T47D (cell line): ENCODE results near the gene SNRK.

ENCODE experiments used
- DNase-seq, 2 experiments: peaks; one replicate each; pipeline versions ENCODE4 v3.0.0 to v3.0.0-alpha.2; 2011 to 2012; ENCODE audit warnings: low read depth in 1 of 2, low spot score in 1 of 2
- JUND ChIP-seq: IDR thresholded peaks from 2 replicates; pipeline ENCODE4 v1.6.1; 2012; ENCODE audit warnings: low read depth
- in situ Hi-C: cut with HindIII; loops from 2 replicates; pipeline ENCODE4 v1.10.0; 2016; ENCODE audit warnings: low sequenced_read_pairs, low pct_unique_long_range_greater_than_20kb

SNRK gene

GRCh38 chr3:43286115-43286840 lies at the start of gene SNRK:
TSS of gene SNRK (plus strand) at chr3:43286540. CDS start at chr3:43303204, 16,664 bp downstream.
- DNase-seq: peak; percentile 90 to 97
- no peak for TF ChIP-seq JUND
- in situ Hi-C loops: no loop called here

GRCh38 chr3:43238801-43239200 lies 47.5 kb upstream of the SNRK start:
- TF ChIP-seq JUND: no peak
- no peak for DNase-seq

GRCh38 chr3:43239755-43240154 lies 46.6 kb upstream of the SNRK start:
- TF ChIP-seq JUND: no peak
- in situ Hi-C loops: no loop called here
- DNase-seq: no peak

More at GRCh38 chr3:43238801-43239200, 47.5 kb upstream of the SNRK start:
- in situ Hi-C loops: no loop called here

GRCh38 chr3:43243590-43244587 lies 42.5 kb upstream of the SNRK start:
- no peak for TF ChIP-seq JUND
- in situ Hi-C loops: no loop called here
- no peak for DNase-seq

GRCh38 chr3:43244694-43245093 lies 41.6 kb upstream of the SNRK start:
- no peak for TF ChIP-seq JUND
- in situ Hi-C loops: no loop called here

GRCh38 chr3:43246976-43247375 lies 39.4 kb upstream of the SNRK start:
- TF ChIP-seq JUND: no peak
- in situ Hi-C loops: no loop called here
- DNase-seq: no peak

More at GRCh38 chr3:43244694-43245093, 41.6 kb upstream of the SNRK start:
- DNase-seq: no peak

GRCh38 chr3:43247561-43248184 lies 38.7 kb upstream of the SNRK start:
- TF ChIP-seq JUND: no peak
- in situ Hi-C loops: no loop called here

GRCh38 chr3:43248185-43248583 lies 38.2 kb upstream of the SNRK start:
- TF ChIP-seq JUND: no peak
- in situ Hi-C loops: no loop called here
- no peak for DNase-seq

More at GRCh38 chr3:43247561-43248184, 38.7 kb upstream of the SNRK start:
- no peak for DNase-seq

- in situ Hi-C loops: no loop called here
- DNase-seq: no peak
- no peak for TF ChIP-seq JUND
Observed at GRCh38 chr3:43248973-43249372, 37.4 kb upstream of the SNRK start.

GRCh38 chr3:43249405-43249804 lies 36.9 kb upstream of the SNRK start:
- no peak for DNase-seq
- in situ Hi-C loops: no loop called here
- no peak for TF ChIP-seq JUND

- TF ChIP-seq JUND: no peak
- no peak for DNase-seq
- in situ Hi-C loops: no loop called here
Observed at GRCh38 chr3:43253294-43253693, 33.0 kb upstream of the SNRK start.

GRCh38 chr3:43254125-43254524 lies 32.2 kb upstream of the SNRK start:
- no peak for TF ChIP-seq JUND
- in situ Hi-C loops: no loop called here
- no peak for DNase-seq
